Measurements from ENCODE around the gene AMACR.

- TF ChIP-seq GATA3 (IDR thresholded peaks at IDR 0.05; ENCODE audit: low read depth, low read length), result no peak
- no peak for TF ChIP-seq GATA2 (IDR thresholded peaks at IDR 0.05; ENCODE audit: low read depth, low read length)
Observed at GRCh38 chr5:34026089-34026761, 18.4 kb upstream of the AMACR start.

Measured in SH-SY5Y (cell line).